Measurements from ENCODE around the gene ZNF740.
"Not testable (repeated sequence)": the region's sequence is repeated elsewhere in the genome, so short reads cannot be mapped to it uniquely, and the experiment has no call there.

ZNF740 gene

DNA sequence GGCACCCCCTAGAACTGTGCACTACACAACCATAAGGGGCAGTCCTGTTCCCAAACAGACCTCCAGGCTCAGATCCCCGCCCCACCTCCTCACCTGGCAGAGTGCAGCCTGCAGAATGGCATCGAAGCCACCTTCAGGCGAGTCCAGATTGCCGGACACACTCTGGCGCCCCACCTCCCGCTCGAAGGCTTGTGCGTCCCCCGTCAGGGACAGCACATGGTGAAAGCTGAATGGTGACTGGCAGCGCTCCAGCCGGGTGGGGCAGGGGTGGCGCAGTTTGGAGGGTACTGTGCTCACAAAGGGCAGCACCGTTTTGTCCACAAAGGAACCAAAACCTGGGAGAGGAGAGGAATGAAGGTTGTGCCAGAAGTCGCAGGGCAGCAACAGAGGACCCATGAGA, 16.0 kb downstream of the ZNF740 start:
- DNase-seq: no peak

GRCh38 chr12:53197011-53197640, 16.6 kb downstream of the ZNF740 start:
- DNase-seq: no peak

DNA sequence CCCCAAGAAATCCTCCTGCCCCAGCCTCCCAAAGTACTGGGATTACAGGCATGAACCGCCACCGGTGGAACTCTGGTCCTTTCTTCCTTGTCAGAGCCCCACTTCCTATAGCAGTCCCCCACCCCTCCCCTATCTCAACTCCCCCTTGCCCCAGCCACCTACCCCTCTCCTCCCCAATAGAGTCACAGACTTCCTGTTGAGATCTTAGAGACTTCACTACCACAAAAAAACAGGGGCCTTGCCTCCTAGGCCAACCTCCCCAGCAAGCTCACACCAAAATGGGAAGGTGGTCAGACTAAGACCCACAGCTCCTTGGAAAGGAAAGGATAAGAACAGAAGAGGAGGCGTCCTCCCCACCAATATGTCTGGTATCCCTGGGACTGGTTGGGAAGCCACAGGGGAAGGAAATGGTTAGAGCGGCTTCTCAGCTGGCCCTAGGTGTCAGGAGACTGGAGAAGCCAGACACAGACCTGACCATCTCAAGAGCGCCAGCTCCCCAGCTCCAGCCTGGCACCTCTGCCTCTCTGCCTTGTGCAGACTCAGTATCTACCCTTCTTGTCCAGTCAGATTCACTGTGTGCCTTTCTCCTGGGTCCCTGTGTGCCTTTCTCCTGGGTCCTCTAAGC, 18.1 kb downstream of the ZNF740 start:
- peak in 1 of 2 donors; percentile 50 for DNase-seq

DNA sequence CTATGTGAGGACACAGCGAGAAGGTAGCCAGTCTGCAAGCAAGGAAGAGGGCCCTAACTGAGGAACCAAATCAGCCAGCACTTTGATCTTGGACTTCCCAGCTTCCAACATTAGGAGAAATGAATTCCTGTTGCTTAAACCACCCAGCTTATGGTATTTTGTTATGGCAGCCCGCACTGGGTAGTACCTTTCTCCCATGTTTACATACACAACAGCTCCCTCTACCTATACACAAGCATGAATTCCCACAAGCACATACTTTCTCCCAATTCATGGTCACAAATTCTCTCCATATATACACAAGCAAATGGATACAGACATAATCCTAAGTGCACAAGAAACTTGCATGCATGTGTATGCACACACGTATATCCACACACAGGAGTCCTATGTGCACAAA, 19.2 kb downstream of the ZNF740 start:
- DNase-seq: no peak

DNA sequence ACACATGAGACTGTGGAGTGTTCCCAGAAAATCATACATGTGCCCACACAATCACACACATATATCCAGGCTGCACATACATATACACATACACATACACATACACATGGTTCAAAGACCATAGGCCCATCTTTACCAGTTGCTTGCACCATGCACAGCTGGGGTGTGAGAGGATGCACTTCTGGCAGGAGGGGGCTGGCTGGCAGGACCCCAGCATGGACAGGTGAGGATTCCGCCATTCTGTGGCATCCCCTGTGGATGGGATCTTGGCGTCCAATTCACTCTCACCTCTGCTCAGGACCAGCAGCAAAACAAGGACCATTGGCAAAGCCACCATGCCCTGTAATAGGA, 19.6 kb downstream of the ZNF740 start:
- no peak for DNase-seq

- DNase-seq: peak in 1 of 2 donors; percentile 28
Observed at GRCh38 chr12:53200458-53201176, 20.1 kb downstream of the ZNF740 start.

GRCh38 chr12:53201177-53201541, 20.6 kb downstream of the ZNF740 start:
- DNase-seq: no peak

- DNase-seq: no peak
Observed at GRCh38 chr12:53201639-53202038, 21.1 kb downstream of the ZNF740 start.

DNA sequence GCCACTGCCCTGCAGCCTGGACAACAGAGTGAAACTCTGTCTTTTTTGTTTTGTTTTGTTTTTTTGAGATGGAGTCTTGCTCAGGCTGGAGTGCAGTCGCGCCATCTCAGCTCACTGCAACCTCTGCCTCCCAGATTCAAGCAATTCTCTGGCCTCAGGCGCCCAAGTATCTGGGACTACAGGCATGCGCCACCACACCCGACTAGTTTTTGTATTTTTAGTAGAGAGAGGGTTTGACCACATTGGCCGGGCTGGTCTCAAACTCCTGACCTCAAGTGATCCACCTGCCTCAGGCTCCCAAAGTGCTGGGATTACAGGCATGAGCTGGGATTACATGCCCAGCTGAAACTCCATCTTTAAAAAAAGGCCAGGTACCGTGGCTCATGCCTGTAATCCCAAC, 21.8 kb downstream of the ZNF740 start:
- DNase-seq: not testable (repeated sequence)

GRCh38 chr12:53204351-53204750, 23.8 kb downstream of the ZNF740 start:
- no peak for DNase-seq

- peak; percentile 34 to 60 for DNase-seq
Observed at GRCh38 chr12:53205747-53206419, 25.4 kb downstream of the ZNF740 start.

DNA sequence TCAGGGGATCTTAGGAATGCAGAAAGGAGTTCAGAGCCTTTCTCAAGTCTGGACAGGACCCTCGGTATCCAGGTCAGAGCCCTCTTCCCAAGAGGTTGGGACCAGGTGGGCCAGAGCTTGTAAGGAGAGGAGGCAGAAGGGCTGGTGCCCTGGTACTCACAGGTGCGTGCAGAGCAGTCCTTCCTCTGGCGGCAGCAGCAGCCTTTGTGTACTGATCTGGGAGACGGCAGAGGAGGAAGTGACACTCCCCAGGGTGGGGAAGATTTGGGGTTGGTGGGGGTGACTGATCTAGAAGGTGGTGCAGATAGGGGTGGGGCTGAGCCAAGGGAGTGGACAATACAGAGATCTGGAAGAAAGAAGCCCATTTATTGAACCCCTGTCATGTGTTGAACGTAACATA, 26.5 kb downstream of the ZNF740 start, which contains the start of gene ITGB7:
Gene ITGB7, minus strand, starts transcription at position 210 of the 400 bp plus-strand sequence. CDS start 6,808 bp downstream, outside the sequence.
- peak; percentile 69 to 75 for DNase-seq

GRCh38 chr12:53208435-53208834, 27.9 kb downstream of the ZNF740 start:
- no peak for DNase-seq

GRCh38 chr12:53208877-53209463, 28.4 kb downstream of the ZNF740 start:
- DNase-seq: peak in 1 of 2 donors; percentile 53

GRCh38 chr12:53210843-53211242, 30.3 kb downstream of the ZNF740 start:
- DNase-seq: no peak

DNA sequence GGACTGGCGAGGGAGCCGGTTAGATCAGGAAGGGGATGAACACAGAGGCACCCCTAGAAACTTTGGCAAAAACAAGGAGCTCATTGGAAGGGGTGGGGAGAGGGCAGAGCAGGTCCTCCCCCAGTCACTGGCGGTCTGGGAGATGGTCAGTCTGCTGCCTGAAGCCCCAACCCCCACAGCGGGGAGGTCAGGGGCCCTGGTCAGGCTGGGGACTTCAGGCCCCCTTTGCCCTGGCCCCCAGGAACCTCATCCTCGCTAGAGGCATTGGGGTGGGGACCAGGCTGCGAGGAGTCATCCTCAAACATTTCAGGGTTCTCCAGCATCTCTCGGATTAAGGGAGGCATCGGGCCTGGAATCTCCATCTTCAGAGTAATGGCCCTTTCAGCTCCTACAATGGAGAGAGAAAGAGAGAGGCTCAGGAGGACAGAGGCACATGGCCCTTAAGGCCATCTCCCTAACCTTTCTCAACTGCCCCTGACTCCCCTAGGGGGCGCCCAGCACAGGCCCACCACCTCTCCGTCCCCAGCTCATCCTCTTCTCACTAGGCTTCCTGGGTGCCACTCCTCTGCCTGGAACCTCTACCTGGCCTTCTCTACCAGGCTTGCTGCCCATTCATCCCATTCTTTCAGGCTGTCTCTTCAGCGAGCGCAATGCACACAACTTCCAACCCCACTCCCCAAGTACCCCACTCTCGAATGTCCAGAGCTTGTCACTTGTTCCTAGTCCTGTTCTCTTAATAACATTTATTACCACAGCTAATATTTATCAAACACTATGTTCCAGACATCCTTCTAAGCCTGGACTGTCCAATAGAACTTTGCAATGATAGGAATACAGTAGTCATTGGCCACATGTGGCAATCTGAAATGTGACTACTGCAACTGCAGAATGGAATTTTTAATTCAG, 31.2 kb downstream of the ZNF740 start:
- DNase-seq: no peak

DNA sequence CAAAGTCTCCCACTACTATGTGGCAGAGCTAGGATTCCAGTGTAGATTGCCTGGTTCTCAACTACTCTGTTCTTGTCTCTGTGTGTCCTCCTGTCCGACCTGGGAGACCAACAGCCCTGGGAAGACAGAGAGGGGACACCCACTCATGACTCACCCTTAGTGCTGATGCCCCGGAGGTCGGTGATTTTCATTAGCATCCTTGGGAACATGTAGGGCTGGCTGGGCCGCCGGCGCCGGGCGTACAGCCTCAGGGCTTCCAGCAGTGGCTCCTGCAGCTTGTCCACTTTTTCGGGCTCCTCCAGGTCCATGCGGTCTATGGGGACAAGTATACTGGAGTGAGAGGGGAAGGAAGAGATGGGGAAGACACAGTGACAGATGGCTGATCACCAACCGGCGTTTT, 32.4 kb downstream of the ZNF740 start:
- no peak for DNase-seq

DNA sequence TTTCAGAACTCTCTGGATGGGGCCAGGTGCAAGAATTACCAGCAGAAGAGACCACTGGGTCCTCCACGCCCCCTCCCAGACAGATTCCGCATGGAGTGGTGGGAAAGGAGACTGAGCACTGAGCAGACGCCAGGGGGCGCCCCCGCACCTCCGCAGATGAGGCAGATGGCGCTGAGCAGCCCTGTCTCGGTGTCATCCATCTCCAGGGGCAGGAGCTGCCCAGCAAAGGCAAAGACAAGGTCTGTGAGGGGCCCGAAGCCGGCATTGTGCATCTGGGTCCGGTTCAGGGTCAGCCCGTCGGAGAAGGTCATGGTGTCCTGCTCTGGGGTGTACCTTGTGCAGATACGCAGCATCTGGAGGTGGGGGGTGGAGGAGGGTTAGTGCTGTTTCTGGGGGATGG, 32.8 kb downstream of the ZNF740 start:
- DNase-seq: peak; percentile 79 to 86

DNA sequence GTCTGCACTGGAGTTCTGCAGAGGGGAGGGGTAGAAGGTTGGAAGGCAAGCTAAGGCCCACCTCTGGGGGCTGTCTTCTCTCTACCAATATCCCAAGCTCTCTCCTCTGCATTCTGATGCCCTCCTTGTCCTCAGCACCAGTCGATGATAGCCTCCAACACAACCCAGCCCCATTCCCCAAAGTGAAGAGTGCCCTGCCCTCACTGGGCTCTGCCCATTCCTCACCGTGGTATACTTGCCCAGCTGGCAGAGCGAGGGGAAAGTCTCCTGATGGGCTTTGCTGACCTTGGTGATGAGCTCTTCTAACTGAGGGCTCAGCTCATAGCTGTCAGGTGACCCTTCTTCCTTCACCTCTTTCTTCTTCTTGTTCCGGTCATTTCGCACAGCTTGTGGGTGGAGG, 33.7 kb downstream of the ZNF740 start:
- no peak for DNase-seq

GRCh38 chr12:53214687-53215455, 34.3 kb downstream of the ZNF740 start:
- no peak for DNase-seq

DNA sequence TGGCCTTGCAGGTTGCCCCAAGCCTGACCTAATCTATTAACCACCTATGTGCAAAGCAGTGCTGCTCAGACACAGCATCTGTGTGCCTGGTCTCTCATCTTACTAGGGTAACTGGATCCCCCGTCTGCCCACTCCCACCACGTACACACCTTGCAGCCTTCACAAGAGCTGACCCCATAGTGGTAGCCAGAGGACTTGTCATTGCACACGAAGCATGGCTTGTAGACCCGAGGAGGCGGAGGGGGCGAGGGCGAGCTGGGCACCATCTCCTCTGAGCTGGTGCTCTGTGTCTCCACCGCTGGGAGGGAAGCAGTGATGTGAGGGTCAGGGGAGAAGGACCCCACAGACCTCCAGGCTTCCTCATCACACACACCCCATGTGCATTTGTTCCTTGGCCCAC, 35.0 kb downstream of the ZNF740 start:
- DNase-seq: no peak

Data from CD4-positive, alpha-beta T cell treated with Interferon alpha-2 for 1 hour (primary cell).